ENCODE measurements around the gene RXRB. TPM values are rescaled to one million over a fixed set of nuclear protein-coding genes. Genes with fewer than 3 reads are reported as not detected.

RXRB gene
- total and polyA plus RNA-seq, 2 donors (not counting 3 experiments of a cell fraction or from before 2014, with no cell fraction given), result 43.4 to 44.4 TPM

DNA sequence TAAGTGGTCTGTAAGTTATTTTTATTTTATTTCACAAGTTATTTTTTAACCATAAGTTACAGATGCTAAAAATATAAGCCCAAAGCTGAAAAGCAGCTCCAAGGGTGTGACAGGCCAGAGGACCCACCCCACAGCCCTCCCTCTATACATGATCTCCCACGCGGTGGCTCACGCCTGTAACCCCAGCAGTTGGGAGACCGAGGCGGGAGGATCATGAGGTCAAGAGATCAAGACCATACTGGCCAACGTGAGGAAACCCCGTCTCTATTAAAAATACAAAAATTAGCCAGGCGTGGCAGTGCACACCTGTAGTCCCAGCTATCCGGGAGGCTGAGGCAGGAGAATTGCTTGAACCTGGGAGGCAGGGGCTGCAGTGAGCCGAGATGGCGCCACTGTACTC is 40.4 kb downstream of the RXRB start:
- H3K9me3 ChIP-seq (replicated peaks; ENCODE audit: control insufficient read depth, insufficient read depth, low read length), result no peaks in the 10 kb centered on the region
- H2AFZ ChIP-seq (ENCODE audit: low read depth, low read length), result no peak overlapping the region
- no peaks in the 10 kb centered on the region for H3K4me1 ChIP-seq (ENCODE audit: control insufficient read depth, extremely low read depth, insufficient read depth, low read length)
- H3K79me2 ChIP-seq (ENCODE audit: control insufficient read depth, insufficient read depth, low read length), result no peaks in the 10 kb centered on the region
- H3K4me3 ChIP-seq (replicated peaks in 1 of 3; ENCODE audit: insufficient read depth in 1 of 3, low read depth in 1 of 3, low read length in 3 of 3), result no peak overlapping the region
- ChIA-PET POLR2A (no interaction called here), CTCF (interaction anchor here (1.0 to 6.6 kb wide), 4 partner anchors 12 to 88 kb away, joined by 3 to 99 read pairs (median 14); no protein-coding TSS in a partner anchor)
- no peaks in the 10 kb centered on the region for H3K36me3 ChIP-seq (ENCODE audit: control insufficient read depth in 2 of 2, extremely low read depth in 1 of 2, insufficient read depth in 2 of 2, low read length in 2 of 2)
- no peak overlapping the region for H3K4me2 ChIP-seq (ENCODE audit: insufficient read depth, low read length)
- DNase-seq (ENCODE audit: low read depth, low spot score), result no peak
- no peaks in the 10 kb centered on the region for H3K9me1 ChIP-seq (replicated peaks; ENCODE audit: control insufficient read depth, extremely low read depth, insufficient read depth, low read length)
- no peak overlapping the region for H3K9ac ChIP-seq (replicated peaks; ENCODE audit: extremely low read depth, insufficient read depth, low read length)
- no peaks in the 10 kb centered on the region for H3K27me3 ChIP-seq (ENCODE audit: control insufficient read depth in 2 of 2, insufficient read depth in 2 of 2, low read length in 2 of 2)
- H4K20me1 ChIP-seq (replicated peaks; ENCODE audit: control insufficient read depth, extremely low read depth, insufficient read depth, low read length), result no peaks in the 10 kb centered on the region
- H3K27ac ChIP-seq (ENCODE audit: insufficient read depth, low read depth, low read length), result no peak overlapping the region
- intact Hi-C loops (cut with micrococcal nuclease) (no loop called here), dilution Hi-C loops (cut with MboI; ENCODE audit: extremely low pct_ligation_motif_present, low sequenced_read_pairs) (no loop called here)
- TF ChIP-seq MYC (IDR thresholded peaks at IDR 0.05; ENCODE audit: low read depth, low read length) (no peak), MAX (IDR thresholded peaks at IDR 0.05; ENCODE audit: insufficient read depth, insufficient read length) (no peak), FOS (IDR thresholded peaks at IDR 0.05; ENCODE audit: borderline replicate concordance, insufficient read depth, low read length) (no peak), EZH2 (IDR thresholded peaks at IDR 0.05; ENCODE audit: borderline replicate concordance, low read depth, low read length, severe bottlenecking) (no peak), GATA2 (IDR thresholded peaks at IDR 0.05; ENCODE audit: insufficient read depth, insufficient read length, low read depth, low read length) (no peak), JUN (IDR thresholded peaks at IDR 0.05; ENCODE audit: borderline replicate concordance, insufficient read depth, insufficient read length, low read depth) (no peak), POLR2AphosphoS5 (IDR thresholded peaks at IDR 0.05; ENCODE audit: insufficient read depth, low read depth, low read length) (no peak), POLR2A (IDR thresholded peaks at IDR 0.05; ENCODE audit: low read depth, low read length) (no peak)
- TF ChIP-seq, protein P1, sequence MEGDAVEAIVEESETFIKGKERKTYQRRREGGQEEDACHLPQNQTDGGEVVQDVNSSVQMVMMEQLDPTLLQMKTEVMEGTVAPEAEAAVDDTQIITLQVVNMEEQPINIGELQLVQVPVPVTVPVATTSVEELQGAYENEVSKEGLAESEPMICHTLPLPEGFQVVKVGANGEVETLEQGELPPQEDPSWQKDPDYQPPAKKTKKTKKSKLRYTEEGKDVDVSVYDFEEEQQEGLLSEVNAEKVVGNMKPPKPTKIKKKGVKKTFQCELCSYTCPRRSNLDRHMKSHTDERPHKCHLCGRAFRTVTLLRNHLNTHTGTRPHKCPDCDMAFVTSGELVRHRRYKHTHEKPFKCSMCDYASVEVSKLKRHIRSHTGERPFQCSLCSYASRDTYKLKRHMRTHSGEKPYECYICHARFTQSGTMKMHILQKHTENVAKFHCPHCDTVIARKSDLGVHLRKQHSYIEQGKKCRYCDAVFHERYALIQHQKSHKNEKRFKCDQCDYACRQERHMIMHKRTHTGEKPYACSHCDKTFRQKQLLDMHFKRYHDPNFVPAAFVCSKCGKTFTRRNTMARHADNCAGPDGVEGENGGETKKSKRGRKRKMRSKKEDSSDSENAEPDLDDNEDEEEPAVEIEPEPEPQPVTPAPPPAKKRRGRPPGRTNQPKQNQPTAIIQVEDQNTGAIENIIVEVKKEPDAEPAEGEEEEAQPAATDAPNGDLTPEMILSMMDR (IDR thresholded peaks at IDR 0.05; ENCODE audit: extremely low read depth in 1 of 2, insufficient read depth in 1 of 2, low read depth in 1 of 2, low read length in 2 of 2), result no peak
- no TSS peak for BruUV-seq (replicated peaks)
- FAIRE-seq, result no peak
